ENCODE measurements around the gene REC114. TPM values are rescaled to one million over a fixed set of nuclear protein-coding genes. Genes with fewer than 3 reads are reported as not detected.
"Not testable (repeated sequence)": the region's sequence is repeated elsewhere in the genome, so short reads cannot be mapped to it uniquely, and the experiment has no call there.

Gene REC114, protein sequence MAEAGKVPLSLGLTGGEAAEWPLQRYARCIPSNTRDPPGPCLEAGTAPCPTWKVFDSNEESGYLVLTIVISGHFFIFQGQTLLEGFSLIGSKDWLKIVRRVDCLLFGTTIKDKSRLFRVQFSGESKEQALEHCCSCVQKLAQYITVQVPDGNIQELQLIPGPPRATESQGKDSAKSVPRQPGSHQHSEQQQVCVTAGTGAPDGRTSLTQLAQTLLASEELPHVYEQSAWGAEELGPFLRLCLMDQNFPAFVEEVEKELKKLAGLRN
- polyA plus RNA-seq (2013) = 0.05 TPM

DNA sequence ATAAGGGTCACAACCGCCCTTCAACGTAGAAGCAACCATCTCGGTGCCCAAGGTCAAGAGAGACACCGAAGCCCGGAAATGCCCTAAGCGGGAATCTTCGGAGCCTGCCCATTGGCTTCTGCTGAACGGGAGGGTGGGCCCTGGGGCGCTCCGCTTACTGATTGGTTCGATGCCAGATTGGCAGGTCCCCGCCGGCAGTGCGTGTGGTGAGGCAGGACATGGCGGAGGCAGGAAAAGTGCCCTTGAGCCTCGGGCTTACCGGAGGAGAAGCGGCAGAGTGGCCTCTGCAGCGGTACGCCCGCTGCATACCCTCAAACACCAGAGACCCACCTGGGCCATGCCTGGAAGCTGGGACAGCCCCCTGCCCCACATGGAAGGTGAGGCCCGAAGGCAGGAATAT, at the start of gene REC114:
REC114 (plus strand) TSS at position 197 of the 400 bp plus-strand sequence; CDS start at position 219, 22 bp downstream.
- H3K27me3 ChIP-seq (replicated peaks in 2 of 5; ENCODE audit: control insufficient read depth in 4 of 5, insufficient read depth in 5 of 5, low read length in 4 of 5) = peaks cover 3 to 18% (median 10%) of the 10 kb centered on the region in 5 experiments
- no peaks in the 10 kb centered on the region for H3K4me1 ChIP-seq (ENCODE audit: control extremely low read depth in 1 of 4, control insufficient read depth in 4 of 4, insufficient read depth in 4 of 4, low read length in 3 of 4)
- CTCF ChIA-PET = no interaction called here
- H3K27ac ChIP-seq (ENCODE audit: insufficient read depth in 1 of 2, low read depth in 1 of 2, low read length in 2 of 2, poor library complexity in 1 of 2, severe bottlenecking in 2 of 2) = no peak within 1 kb of the TSS
- POLR2A ChIA-PET = no interaction called here
- no peaks in the 10 kb centered on the region for H3K36me3 ChIP-seq (ENCODE audit: control insufficient read depth in 4 of 4, insufficient read depth in 4 of 4, low read length in 3 of 4)
- no peak within 1 kb of the TSS for H3K4me3 ChIP-seq (ENCODE audit: control insufficient read depth in 1 of 7, extremely low read depth in 1 of 7, insufficient read depth in 4 of 7, low read depth in 2 of 7, low read length in 6 of 7)
- 98% methylated on average over 18 of the region's 22 CpGs for WGBS (ENCODE audit: insufficient coverage)
- DNase-seq = no peak
- H3K9me3 ChIP-seq (ENCODE audit: control extremely low read depth in 1 of 5, control insufficient read depth in 4 of 5, insufficient read depth in 2 of 5, low read depth in 1 of 5, low read length in 4 of 5) = peaks cover 0 to 7% (median 0%) of the 10 kb centered on the region in 5 experiments

GRCh38 chr15:73393336-73393735, 49.6 kb upstream of the REC114 start:
- Histone ChIP-seq H3K36me3 (ENCODE audit: control insufficient read depth in 4 of 4, insufficient read depth in 4 of 4, low read length in 3 of 4) (no peaks in the 10 kb centered on the region), H3K4me3 (ENCODE audit: control insufficient read depth in 1 of 7, extremely low read depth in 1 of 7, insufficient read depth in 4 of 7, low read depth in 2 of 7, low read length in 6 of 7) (no peak overlapping the region), H3K4me1 (ENCODE audit: control extremely low read depth in 1 of 4, control insufficient read depth in 4 of 4, insufficient read depth in 4 of 4, low read length in 3 of 4) (no peaks in the 10 kb centered on the region), H3K27ac (ENCODE audit: insufficient read depth in 1 of 2, low read depth in 1 of 2, low read length in 2 of 2, poor library complexity in 1 of 2, severe bottlenecking in 2 of 2) (no peak overlapping the region), H3K9me3 (ENCODE audit: control extremely low read depth in 1 of 5, control insufficient read depth in 4 of 5, insufficient read depth in 2 of 5, low read depth in 1 of 5, low read length in 4 of 5) (peaks cover 0 to 2% (median 0%) of the 10 kb centered on the region in 5 experiments), H3K27me3 (replicated peaks in 2 of 5; ENCODE audit: control insufficient read depth in 4 of 5, insufficient read depth in 5 of 5, low read length in 4 of 5) (peaks cover 0 to 33% (median 20%) of the 10 kb centered on the region in 5 experiments)
- DNase-seq = no peak
- POLR2A ChIA-PET = no interaction called here
- 60% methylated on average over 1 of the region's 2 CpGs for WGBS (ENCODE audit: insufficient coverage)
- CTCF ChIA-PET = interaction anchor here (1.6 kb wide), 1 partner anchor 14 kb away, joined by 3 read pairs; no protein-coding TSS in a partner anchor

DNA sequence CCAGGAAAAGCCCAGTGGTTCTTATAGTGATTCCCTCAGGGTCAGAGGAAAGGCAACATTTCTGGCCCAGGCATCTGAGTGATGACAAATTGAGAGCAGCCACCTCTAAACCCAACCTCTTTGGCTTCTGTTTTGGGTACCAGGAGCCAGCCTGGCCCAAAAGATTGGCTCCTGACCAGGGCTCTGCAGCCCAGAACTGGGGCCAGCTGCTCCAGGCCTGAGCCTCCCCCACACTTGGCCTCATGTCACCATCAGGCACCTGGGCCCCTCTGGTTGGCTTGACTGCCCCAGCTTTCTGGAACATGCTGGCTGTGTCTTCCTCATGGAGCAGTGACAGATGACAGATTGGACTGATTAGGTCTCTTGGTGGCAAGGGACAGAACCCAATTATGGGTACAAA, 48.2 kb upstream of the REC114 start:
- Histone ChIP-seq H3K27me3 (replicated peaks in 2 of 5; ENCODE audit: control insufficient read depth in 4 of 5, insufficient read depth in 5 of 5, low read length in 4 of 5) (peaks cover 0 to 34% (median 20%) of the 10 kb centered on the region in 5 experiments), H3K27ac (ENCODE audit: insufficient read depth in 1 of 2, low read depth in 1 of 2, low read length in 2 of 2, poor library complexity in 1 of 2, severe bottlenecking in 2 of 2) (no peak overlapping the region), H3K4me3 (ENCODE audit: control insufficient read depth in 1 of 7, extremely low read depth in 1 of 7, insufficient read depth in 4 of 7, low read depth in 2 of 7, low read length in 6 of 7) (no peak overlapping the region), H3K36me3 (ENCODE audit: control insufficient read depth in 4 of 4, insufficient read depth in 4 of 4, low read length in 3 of 4) (no peaks in the 10 kb centered on the region), H3K4me1 (ENCODE audit: control extremely low read depth in 1 of 4, control insufficient read depth in 4 of 4, insufficient read depth in 4 of 4, low read length in 3 of 4) (no peaks in the 10 kb centered on the region), H3K9me3 (ENCODE audit: control extremely low read depth in 1 of 5, control insufficient read depth in 4 of 5, insufficient read depth in 2 of 5, low read depth in 1 of 5, low read length in 4 of 5) (peaks cover 0 to 2% (median 0%) of the 10 kb centered on the region in 5 experiments)
- ChIA-PET POLR2A (no interaction called here), CTCF (no interaction called here)
- no peak for DNase-seq

GRCh38 chr15:73395671-73396070, 47.3 kb upstream of the REC114 start:
- peaks cover 0 to 2% (median 0%) of the 10 kb centered on the region in 5 experiments for H3K9me3 ChIP-seq (ENCODE audit: control extremely low read depth in 1 of 5, control insufficient read depth in 4 of 5, insufficient read depth in 2 of 5, low read depth in 1 of 5, low read length in 4 of 5)
- ChIA-PET POLR2A (interaction anchor here (0.7 kb wide), 1 partner anchor 11 kb away, joined by 4 read pairs; no protein-coding TSS in a partner anchor), CTCF (no interaction called here)
- WGBS (ENCODE audit: insufficient coverage) = 90% methylated on average over 2 of the region's 2 CpGs
- DNase-seq = no peak
- no peaks in the 10 kb centered on the region for H3K4me1 ChIP-seq (ENCODE audit: control extremely low read depth in 1 of 4, control insufficient read depth in 4 of 4, insufficient read depth in 4 of 4, low read length in 3 of 4)
- peaks cover 0 to 34% (median 20%) of the 10 kb centered on the region in 5 experiments for H3K27me3 ChIP-seq (replicated peaks in 2 of 5; ENCODE audit: control insufficient read depth in 4 of 5, insufficient read depth in 5 of 5, low read length in 4 of 5)
- no peak overlapping the region for H3K27ac ChIP-seq (ENCODE audit: insufficient read depth in 1 of 2, low read depth in 1 of 2, low read length in 2 of 2, poor library complexity in 1 of 2, severe bottlenecking in 2 of 2)
- H3K36me3 ChIP-seq (ENCODE audit: control insufficient read depth in 4 of 4, insufficient read depth in 4 of 4, low read length in 3 of 4) = no peaks in the 10 kb centered on the region
- no peak overlapping the region for H3K4me3 ChIP-seq (ENCODE audit: control insufficient read depth in 1 of 7, extremely low read depth in 1 of 7, insufficient read depth in 4 of 7, low read depth in 2 of 7, low read length in 6 of 7)

GRCh38 chr15:73397461-73397860, 45.5 kb upstream of the REC114 start:
- peaks cover 0 to 26% (median 15%) of the 10 kb centered on the region in 5 experiments for H3K27me3 ChIP-seq (replicated peaks in 2 of 5; ENCODE audit: control insufficient read depth in 4 of 5, insufficient read depth in 5 of 5, low read length in 4 of 5)
- H3K4me1 ChIP-seq (ENCODE audit: control extremely low read depth in 1 of 4, control insufficient read depth in 4 of 4, insufficient read depth in 4 of 4, low read length in 3 of 4) = no peaks in the 10 kb centered on the region
- WGBS (ENCODE audit: insufficient coverage) = 80% methylated on average over 3 of the region's 5 CpGs
- no peaks in the 10 kb centered on the region for H3K9me3 ChIP-seq (ENCODE audit: control extremely low read depth in 1 of 5, control insufficient read depth in 4 of 5, insufficient read depth in 2 of 5, low read depth in 1 of 5, low read length in 4 of 5)
- no peak for DNase-seq
- POLR2A ChIA-PET = no interaction called here
- no peak overlapping the region for H3K4me3 ChIP-seq (ENCODE audit: control insufficient read depth in 1 of 7, extremely low read depth in 1 of 7, insufficient read depth in 4 of 7, low read depth in 2 of 7, low read length in 6 of 7)
- H3K27ac ChIP-seq (ENCODE audit: insufficient read depth in 1 of 2, low read depth in 1 of 2, low read length in 2 of 2, poor library complexity in 1 of 2, severe bottlenecking in 2 of 2) = no peak overlapping the region
- H3K36me3 ChIP-seq (ENCODE audit: control insufficient read depth in 4 of 4, insufficient read depth in 4 of 4, low read length in 3 of 4) = no peaks in the 10 kb centered on the region
- CTCF ChIA-PET = interaction anchor here (1.0 kb wide), 1 partner anchor 27 kb away, joined by 3 read pairs; no protein-coding TSS in a partner anchor

- POLR2A ChIA-PET = no interaction called here
- Histone ChIP-seq H3K4me1 (ENCODE audit: control extremely low read depth in 1 of 4, control insufficient read depth in 4 of 4, insufficient read depth in 4 of 4, low read length in 3 of 4) (no peaks in the 10 kb centered on the region), H3K36me3 (ENCODE audit: control insufficient read depth in 4 of 4, insufficient read depth in 4 of 4, low read length in 3 of 4) (no peaks in the 10 kb centered on the region), H3K9me3 (ENCODE audit: control extremely low read depth in 1 of 5, control insufficient read depth in 4 of 5, insufficient read depth in 2 of 5, low read depth in 1 of 5, low read length in 4 of 5) (no peaks in the 10 kb centered on the region), H3K27me3 (replicated peaks in 2 of 5; ENCODE audit: control insufficient read depth in 4 of 5, insufficient read depth in 5 of 5, low read length in 4 of 5) (peaks cover 4 to 22% (median 7%) of the 10 kb centered on the region in 5 experiments), H3K27ac (ENCODE audit: insufficient read depth in 1 of 2, low read depth in 1 of 2, low read length in 2 of 2, poor library complexity in 1 of 2, severe bottlenecking in 2 of 2) (no peak overlapping the region), H3K4me3 (ENCODE audit: control insufficient read depth in 1 of 7, extremely low read depth in 1 of 7, insufficient read depth in 4 of 7, low read depth in 2 of 7, low read length in 6 of 7) (no peak overlapping the region)
- CTCF ChIA-PET = no interaction called here
- DNase-seq = no peak
- 100% methylated on average over 2 of the region's 4 CpGs for WGBS (ENCODE audit: insufficient coverage)
Observed at GRCh38 chr15:73398861-73399260, 44.1 kb upstream of the REC114 start.

DNA sequence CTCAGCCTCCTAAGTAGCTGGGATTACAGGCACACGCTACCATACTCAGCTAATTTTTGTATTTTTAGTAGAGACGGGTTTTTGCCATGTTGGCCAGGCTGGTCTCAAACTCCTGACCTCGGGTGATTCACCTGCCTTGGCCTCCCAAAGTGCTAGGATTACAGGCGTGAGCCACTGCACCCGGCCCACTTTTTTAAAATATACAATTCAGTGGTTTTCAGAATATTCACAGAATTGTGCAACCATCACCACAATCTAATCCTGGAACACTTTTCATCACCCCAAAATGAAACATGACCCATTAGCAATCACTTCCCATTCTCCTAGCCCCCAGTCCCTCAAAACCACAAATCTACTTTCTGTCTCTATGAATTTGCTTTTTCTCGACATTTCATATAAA, 42.7 kb upstream of the REC114 start:
- H3K27ac ChIP-seq (ENCODE audit: insufficient read depth in 1 of 2, low read depth in 1 of 2, low read length in 2 of 2, poor library complexity in 1 of 2, severe bottlenecking in 2 of 2); H3K4me1 ChIP-seq (ENCODE audit: control extremely low read depth in 1 of 4, control insufficient read depth in 4 of 4, insufficient read depth in 4 of 4, low read length in 3 of 4); DNase-seq; H3K4me3 ChIP-seq (ENCODE audit: control insufficient read depth in 1 of 7, extremely low read depth in 1 of 7, insufficient read depth in 4 of 7, low read depth in 2 of 7, low read length in 6 of 7); H3K9me3 ChIP-seq (ENCODE audit: control extremely low read depth in 1 of 5, control insufficient read depth in 4 of 5, insufficient read depth in 2 of 5, low read depth in 1 of 5, low read length in 4 of 5); CTCF ChIA-PET; POLR2A ChIA-PET; H3K36me3 ChIP-seq (ENCODE audit: control insufficient read depth in 4 of 4, insufficient read depth in 4 of 4, low read length in 3 of 4): not testable (repeated sequence)
- 73% methylated on average over 3 of the region's 6 CpGs for WGBS (ENCODE audit: insufficient coverage)
- peaks cover 3 to 18% (median 5%) of the 10 kb centered on the region in 5 experiments for H3K27me3 ChIP-seq (replicated peaks in 2 of 5; ENCODE audit: control insufficient read depth in 4 of 5, insufficient read depth in 5 of 5, low read length in 4 of 5)
